Ovary (tissue), 9 donors: ENCODE data around the gene FGD3. TPM values are rescaled to one million over a fixed set of nuclear protein-coding genes. Genes with fewer than 3 reads are reported as not detected.

Source experiments
- DNase-seq, 5 donors: peaks; one replicate each; pipeline ENCODE4 v3.0.0-alpha.2; 2019 to 2020
- H3K27ac ChIP-seq, 2 donors: fragments of 200-600 bp; one replicate each; pipeline versions ENCODE4 v1.5.1 to v1.8.0; 2019 to 2022
- H3K27me3 ChIP-seq: fragments of 200-600 bp; one replicate; pipeline ENCODE4 v1.8.0; 2022
- H3K36me3 ChIP-seq: fragments of 200-600 bp; sonication (generic); one replicate; pipeline ENCODE4 v1.5.1; 2019
- H3K4me1 ChIP-seq: one replicate; pipeline ENCODE4 v1.8.1; 2013; ENCODE audit warnings: mild to moderate bottlenecking, moderate library complexity; ENCODE audit not compliant: insufficient read depth
- H3K4me3 ChIP-seq: fragments of 200-600 bp; sonication (generic); one replicate; pipeline ENCODE4 v1.5.1; 2017
- H3K9me3 ChIP-seq, 2 donors: fragments of 200-600 bp in 1 of 2; sonication (generic) in 1 of 2; one replicate each; pipeline versions ENCODE4 v1.5.1 to v1.8.1; 2013 to 2019; ENCODE audit warnings: mild to moderate bottlenecking in 1 of 2, moderate library complexity in 1 of 2
- CTCF ChIP-seq, 3 donors: fragments of 450-650 bp in 2 of 3; fragments of 200-600 bp in 1 of 3; IDR thresholded peaks; one replicate each; pipeline versions ENCODE4 v1.5.1 to v1.8.0; 2016 to 2022; ENCODE audit warnings: antibody characterized with exemption in 3 of 3, mild to moderate bottlenecking in 1 of 3
- EP300 ChIP-seq: sonication (generic); formaldehyde crosslinking; IDR thresholded peaks from one replicate; pipeline ENCODE4 v1.6.1; 2017; ENCODE audit warnings: antibody characterized with exemption
- POLR2A ChIP-seq: fragments of 450-650 bp; IDR thresholded peaks from one replicate; pipeline ENCODE4 v1.6.1; 2017; ENCODE audit warnings: antibody characterized with exemption, mild to moderate bottlenecking, moderate library complexity
- WGBS, 3 donors: extraction: QIAGEN DNeasy Blood & Tissue Kit in 1 of 3; methylation state at CpG; one replicate each; pipeline versions ENCODE4 v1.1.5 to v1.1.7; 2013 to 2017; 5-methylcytosine and 5-hydroxymethylcytosine counted together
- intact Hi-C, 4 donors: fragments of 100-400 bp; cut with DNase I; formaldehyde crosslinking; loops; one replicate each; pipeline versions ENCODE4 v1.11.0 to v1.15.1; 2022 to 2023
- polyA plus RNA-seq, 2 donors: library from polyadenylated mRNA; stranded (reverse); fragments of 200-250 nt in 1 of 2; fragments of 350-450 nt in 1 of 2; fragmentation: Illumina TruSeq in 1 of 2; extraction: RNeasy Lipid Tissue Mini Kit (QIAGEN cat#74804) in 1 of 2; gene quantifications; one replicate each; pipeline ENCODE4 v1.2.3, GENCODE V29; 2013 to 2014
- total RNA-seq, 7 donors: library from RNA; depleted of rRNA in 2 of 7; stranded (reverse); fragments of >200 nt in 2 of 7; fragmentation: NEBNext Ultra II Directional in 3 of 7; extraction: Animal tissue kit (Norgen Biotek cat#: 25700) in 3 of 7; gene quantifications; one replicate each; pipeline versions ENCODE4 v1.1.0 to v1.2.4, GENCODE V29; 2016 to 2023
- donor health status: DM: no; HTN: no; CAD: no; lungs with moderate emphysema.
- donor health status: DM: no; HTN: no; CAD: no.
- donor health status: Bipolar disorder and iron deficiency.
- donor health status: DM: yes; HTN: yes; CAD: no.
- donor health status: DM: no; HTN: no; CAD: no.
- donor health status: DM: yes; HTN: yes; CAD: no.

FGD3 gene
- total and polyA plus RNA-seq, 9 donors = 1.1 to 6.7 (median 2.0) TPM

GRCh38 chr9:92973700-92974099 lies 26.4 kb downstream of the FGD3 start:
- no peak overlapping the region for H3K4me3 ChIP-seq
- H3K4me1 ChIP-seq = no peaks in the 10 kb centered on the region
- 91 to 93% (median 92%) methylated on average over 7 of the region's 7 CpGs for WGBS, 3 donors
- intact Hi-C loops = no loop called here
- H3K9me3 ChIP-seq = no peaks in the 10 kb centered on the region
- no peaks in the 10 kb centered on the region for H3K27me3 ChIP-seq
- DNase-seq = no peak
- H3K27ac ChIP-seq = no peak overlapping the region
- no peaks in the 10 kb centered on the region for H3K36me3 ChIP-seq
- TF ChIP-seq POLR2A (no peak), CTCF (IDR thresholded peaks at IDR 0.05) (no peak), EP300 (no peak)

- DNase-seq = no peak
- TF ChIP-seq CTCF (IDR thresholded peaks at IDR 0.05) = no peak
- no peak for TF ChIP-seq EP300
- no peak for TF ChIP-seq POLR2A
- WGBS, 3 donors = 57 to 63% (median 61%) methylated on average over 9 to 10 of the region's 10 CpGs
These were observed 26.9 kb downstream of the FGD3 start for GRCh38 chr9:92974161-92974661.

GRCh38 chr9:92974761-92975755 lies 27.7 kb downstream of the FGD3 start:
- TF ChIP-seq CTCF (IDR thresholded peaks at IDR 0.05) (no peak), EP300 (no peak), POLR2A (no peak)
- H3K27me3 ChIP-seq = no peaks in the 10 kb centered on the region
- 88 to 91% (median 91%) methylated on average over 22 of the region's 22 CpGs for WGBS, 3 donors
- H3K4me3 ChIP-seq = no peak overlapping the region
- intact Hi-C loops = no loop called here
- no peak for DNase-seq
- no peaks in the 10 kb centered on the region for H3K36me3 ChIP-seq
- no peaks in the 10 kb centered on the region for H3K9me3 ChIP-seq
- no peaks in the 10 kb centered on the region for H3K4me1 ChIP-seq
- H3K27ac ChIP-seq = no peak overlapping the region

More at GRCh38 chr9:92974161-92974661, 26.9 kb downstream of the FGD3 start:
- Histone ChIP-seq H3K27me3 (no peaks in the 10 kb centered on the region), H3K4me1 (no peaks in the 10 kb centered on the region), H3K4me3 (no peak overlapping the region), H3K36me3 (no peaks in the 10 kb centered on the region), H3K9me3 (no peaks in the 10 kb centered on the region), H3K27ac (no peak overlapping the region)
- intact Hi-C loops = no loop called here

- WGBS, 3 donors = 86 to 88% (median 88%) methylated on average over 16 of the region's 16 CpGs
- intact Hi-C loops = no loop called here
- Histone ChIP-seq H3K27me3 (no peaks in the 10 kb centered on the region), H3K27ac (no peak overlapping the region), H3K9me3 (no peaks in the 10 kb centered on the region), H3K36me3 (no peaks in the 10 kb centered on the region), H3K4me1 (no peaks in the 10 kb centered on the region), H3K4me3 (no peak overlapping the region)
- TF ChIP-seq POLR2A = no peak
- TF ChIP-seq CTCF (IDR thresholded peaks at IDR 0.05) = no peak
- TF ChIP-seq EP300 = no peak
- DNase-seq = no peak
These were observed 29.1 kb downstream of the FGD3 start for GRCh38 chr9:92976431-92976830.
